Measurements from ENCODE around the gene IVD.

IVD gene

GRCh38 chr15:40372981-40373380 is 32.6 kb upstream of the IVD start:
- no peak for DNase-seq (ENCODE audit: low read depth in 2 of 3, low spot score in 1 of 3)

DNA sequence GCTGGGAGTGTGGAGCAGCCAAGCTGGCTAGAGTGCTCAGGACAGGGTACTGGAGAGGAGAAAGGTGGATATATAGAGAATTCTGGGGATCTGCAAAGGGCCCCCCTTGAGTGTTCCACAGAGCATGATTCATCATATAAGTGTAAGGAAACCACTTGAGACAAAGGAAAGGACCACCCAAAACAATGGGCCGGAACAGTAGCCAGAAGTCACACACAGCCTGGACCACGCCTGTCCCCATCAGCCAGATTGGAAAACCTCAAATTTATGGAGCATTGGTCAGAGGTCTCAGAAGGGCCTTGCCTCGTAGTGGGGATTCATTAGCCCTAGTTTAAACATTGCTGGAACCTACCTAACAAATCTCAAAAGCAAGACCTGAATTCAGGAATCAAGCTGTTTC is 28.0 kb upstream of the IVD start:
- DNase-seq (ENCODE audit: low read depth in 2 of 3, low spot score in 1 of 3): no peak

- no peak for DNase-seq (ENCODE audit: low read depth in 2 of 3, low spot score in 1 of 3)
These were observed 26.2 kb upstream of the IVD start for GRCh38 chr15:40379374-40379773.

- DNase-seq (ENCODE audit: low read depth in 2 of 3, low spot score in 1 of 3): no peak
These were observed 25.7 kb upstream of the IVD start for GRCh38 chr15:40379853-40380252.

DNA sequence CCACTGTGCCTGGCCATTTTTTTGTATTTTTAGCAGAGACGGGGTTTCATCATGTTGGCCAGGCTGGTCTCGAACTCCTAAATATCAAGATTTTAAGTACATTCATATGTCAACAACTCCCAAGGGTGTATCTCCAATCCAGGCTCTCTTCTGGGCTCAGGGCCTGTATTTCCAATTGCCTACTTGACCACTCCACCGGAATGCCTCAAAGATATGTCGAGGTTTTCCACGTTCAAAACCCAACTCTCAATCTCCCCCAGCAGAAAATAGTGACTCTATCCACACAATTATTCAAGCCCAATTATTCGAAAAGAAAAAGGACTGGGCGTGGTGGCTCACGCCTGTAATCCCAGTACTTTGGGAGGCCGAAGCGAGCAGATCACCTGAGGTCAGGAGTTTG is 25.0 kb upstream of the IVD start:
- no peak for DNase-seq (ENCODE audit: low read depth in 2 of 3, low spot score in 1 of 3)

GRCh38 chr15:40381818-40382529 is 23.6 kb upstream of the IVD start:
- no peak for DNase-seq (ENCODE audit: low read depth in 2 of 3, low spot score in 1 of 3)

DNA sequence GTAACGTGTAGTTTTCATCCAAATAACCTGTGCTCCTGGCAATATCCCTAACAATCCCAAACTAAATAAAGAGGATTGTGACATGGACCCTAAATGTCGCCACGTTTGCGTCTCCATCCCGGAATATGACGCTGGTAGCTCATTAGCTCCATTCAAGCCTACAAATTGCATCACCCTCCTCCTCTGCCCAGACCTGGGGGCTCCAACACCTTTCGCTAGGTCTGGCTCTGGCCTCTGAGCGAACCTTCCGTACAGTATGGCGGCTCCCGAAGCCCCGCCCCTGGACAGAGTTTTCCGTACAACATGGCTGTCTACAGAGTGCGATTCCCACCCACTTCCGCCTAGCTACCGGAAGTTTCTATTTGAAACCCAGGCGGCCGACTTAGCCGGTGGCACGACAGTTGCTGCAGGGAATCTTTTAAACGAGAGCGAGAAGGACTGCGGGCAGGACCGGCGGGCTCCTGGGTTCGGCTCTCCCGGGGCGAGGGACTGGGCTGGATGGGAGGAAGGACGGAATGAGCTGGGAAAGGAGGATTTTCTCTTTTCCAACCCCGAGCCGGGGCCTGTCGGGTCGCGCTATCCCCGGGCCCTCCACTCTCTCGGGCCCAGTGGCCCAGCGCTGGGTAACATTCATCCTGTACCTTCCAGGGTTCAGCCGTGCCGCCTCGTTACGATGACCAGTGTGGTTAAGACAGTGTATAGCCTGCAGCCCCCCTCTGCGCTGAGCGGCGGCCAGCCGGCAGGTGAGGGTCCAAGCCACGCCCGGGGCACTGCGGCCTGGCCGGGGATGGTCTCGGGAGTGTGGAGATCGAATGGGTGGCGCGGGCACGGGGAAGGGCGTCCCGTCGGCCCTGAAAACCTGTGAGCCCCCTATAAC is 22.8 kb upstream of the IVD start, which contains the start of gene KNSTRN:
KNSTRN (plus strand) TSS at position 142 of the 877 bp plus-strand sequence; CDS start at position 257, 115 bp downstream.
- peak; percentile 90 to 95 (median 91) for DNase-seq (ENCODE audit: low read depth in 2 of 3, low spot score in 1 of 3)

GRCh38 chr15:40386480-40386879 is 19.1 kb upstream of the IVD start:
- no peak for DNase-seq (ENCODE audit: low read depth in 2 of 3, low spot score in 1 of 3)

- DNase-seq (ENCODE audit: low read depth in 2 of 3, low spot score in 1 of 3): no peak
These were observed 16.4 kb upstream of the IVD start for GRCh38 chr15:40388941-40389823.

DNA sequence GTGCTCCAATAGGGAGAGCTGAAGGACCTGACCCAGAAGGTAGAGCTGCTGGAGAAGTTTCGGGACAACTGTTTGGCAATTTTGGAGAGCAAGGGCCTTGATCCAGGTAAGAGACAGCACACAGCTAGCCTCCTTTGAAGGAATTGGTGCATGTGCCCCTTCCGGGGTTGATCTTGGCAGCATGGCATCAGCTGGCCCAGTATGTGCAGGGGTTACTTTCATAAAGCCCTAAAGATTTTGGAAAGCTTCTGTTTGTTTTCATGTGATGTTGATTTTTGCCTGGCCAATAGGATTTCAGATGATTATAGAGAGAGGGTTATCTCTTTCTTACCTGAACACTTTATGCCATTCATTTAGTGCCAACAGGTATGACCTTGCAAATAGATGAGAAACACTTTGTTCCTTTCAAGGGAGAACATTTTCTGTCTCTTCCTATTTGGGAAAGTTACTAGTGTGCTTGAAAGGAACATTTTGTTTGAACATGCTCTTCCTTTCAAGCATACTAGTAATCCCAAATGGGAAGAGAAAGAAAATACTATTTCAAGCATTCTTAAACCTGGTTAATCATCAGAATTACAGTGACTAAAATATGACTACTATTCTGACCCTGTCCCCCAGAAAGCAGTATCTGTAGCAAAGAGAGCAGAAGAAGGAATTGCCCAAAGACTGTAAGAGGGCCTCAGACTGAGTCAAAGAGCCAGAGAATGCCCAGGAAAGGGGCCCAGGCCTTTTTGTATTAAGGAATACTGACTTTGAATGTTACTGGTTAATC is 15.6 kb upstream of the IVD start:
- DNase-seq (ENCODE audit: low read depth in 2 of 3, low spot score in 1 of 3): no peak

GRCh38 chr15:40392986-40393948 is 12.3 kb upstream of the IVD start:
- DNase-seq (ENCODE audit: low read depth in 2 of 3, low spot score in 1 of 3): no peak

DNA sequence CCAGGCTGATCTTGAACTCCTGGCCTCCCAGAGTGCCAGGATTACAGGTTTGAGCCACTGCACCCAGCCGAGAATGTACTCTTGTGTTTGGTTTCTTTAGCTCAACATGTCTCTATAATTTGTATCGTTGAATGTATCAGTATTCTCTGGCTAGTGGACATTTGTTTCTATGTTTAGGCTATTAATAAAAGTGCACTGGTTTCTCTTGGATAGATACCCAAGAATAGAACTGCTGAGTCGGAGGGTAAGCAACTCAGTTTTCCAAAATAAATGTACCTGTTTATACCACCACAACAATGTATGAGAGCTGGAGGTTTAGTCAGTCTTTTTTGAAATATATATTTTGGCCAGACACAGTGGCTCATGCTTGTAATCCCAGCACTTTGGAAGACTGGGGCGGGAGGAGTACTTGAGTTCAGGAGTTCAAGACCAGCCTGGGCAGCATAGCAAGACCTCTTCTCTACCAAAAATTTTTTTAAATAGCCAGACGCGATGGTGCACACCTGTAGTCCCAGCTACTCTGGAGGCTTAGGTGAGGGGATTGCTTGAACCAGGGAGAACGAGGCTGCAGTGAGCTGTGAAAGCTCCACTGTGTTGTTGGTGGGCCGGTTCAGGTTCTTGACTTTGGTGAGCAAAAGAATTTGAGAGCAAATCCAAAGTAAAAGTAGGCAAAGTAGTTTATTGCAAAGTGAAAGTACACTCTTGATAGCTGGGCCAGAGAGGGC is 7.7 kb upstream of the IVD start:
- DNase-seq (ENCODE audit: low read depth in 2 of 3, low spot score in 1 of 3): no peak

GRCh38 chr15:40398413-40398873 is 7.2 kb upstream of the IVD start:
- DNase-seq (ENCODE audit: low read depth in 2 of 3, low spot score in 1 of 3): no peak

DNA sequence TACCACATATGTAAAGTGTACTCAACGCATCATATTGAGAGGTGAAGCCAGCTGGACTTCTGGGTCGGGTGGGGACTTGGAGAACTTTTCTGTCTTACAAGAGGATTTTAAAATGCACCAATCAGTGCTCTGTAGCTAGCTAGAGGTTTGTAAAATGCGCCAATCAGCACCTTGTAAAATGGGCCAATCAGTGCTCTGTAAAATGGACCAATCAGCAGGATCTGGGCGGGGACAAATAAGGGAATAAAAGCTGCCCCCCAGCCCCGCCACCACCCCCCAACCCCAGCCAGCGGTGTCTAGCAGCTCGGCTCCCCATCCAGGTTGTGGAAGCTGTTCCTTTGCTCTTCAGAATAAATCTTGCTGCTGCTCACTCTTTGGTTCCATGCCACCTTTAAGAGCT is 6.2 kb upstream of the IVD start:
- DNase-seq (ENCODE audit: low read depth in 2 of 3, low spot score in 1 of 3): no peak

DNA sequence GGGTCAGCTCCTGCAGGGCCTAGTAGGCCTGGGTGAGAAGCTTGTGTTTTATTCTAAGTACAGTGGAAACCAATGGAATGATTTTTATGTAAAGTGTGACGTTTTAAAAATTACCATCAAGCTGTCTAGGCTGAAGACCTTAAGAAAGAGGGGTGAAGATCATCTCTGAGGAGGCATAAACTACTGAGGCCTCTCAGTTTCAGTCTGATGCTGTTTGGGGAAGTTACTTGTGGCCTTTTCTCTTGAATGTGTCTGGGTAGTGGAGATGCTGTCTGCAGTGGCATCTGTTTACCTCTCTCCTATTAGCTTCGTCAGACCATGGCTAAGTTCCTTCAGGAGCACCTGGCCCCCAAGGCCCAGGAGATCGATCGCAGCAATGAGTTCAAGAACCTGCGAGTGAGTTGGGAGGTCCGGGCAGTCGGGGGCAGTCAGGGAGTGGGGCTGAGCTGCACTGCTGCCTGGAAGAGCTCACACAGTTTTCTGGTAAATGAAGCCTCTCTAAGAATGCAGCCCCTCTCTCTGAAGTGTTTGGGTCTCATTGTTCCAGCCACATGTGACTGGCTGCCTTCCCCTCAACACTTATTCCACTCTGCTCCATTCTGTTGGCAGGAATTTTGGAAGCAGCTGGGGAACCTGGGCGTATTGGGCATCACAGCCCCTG is 1.9 kb downstream of the IVD start:
- no peak for DNase-seq (ENCODE audit: low read depth in 2 of 3, low spot score in 1 of 3)

DNA sequence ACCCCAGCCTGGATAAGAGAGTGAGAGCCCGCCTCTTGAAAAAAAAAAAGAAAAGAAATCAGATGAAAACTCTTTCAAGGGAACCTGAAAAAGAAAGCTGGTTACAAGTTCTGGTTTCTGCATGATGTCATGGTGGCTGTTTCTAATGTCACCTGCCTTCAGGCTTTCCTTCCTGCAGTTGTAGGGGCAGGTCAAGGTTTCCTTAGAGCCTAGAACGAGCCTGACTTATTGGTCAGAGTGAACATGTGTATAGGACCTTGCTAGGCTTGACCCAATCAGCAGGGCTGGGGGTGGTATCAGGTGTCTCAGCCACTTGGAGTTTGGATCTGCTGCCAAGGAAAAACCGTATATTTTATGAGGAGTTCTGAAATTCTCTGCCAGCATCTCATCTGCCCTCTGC is 3.8 kb downstream of the IVD start:
- DNase-seq (ENCODE audit: low read depth in 2 of 3, low spot score in 1 of 3): no peak

GRCh38 chr15:40410476-40410875 is 4.9 kb downstream of the IVD start:
- no peak for DNase-seq (ENCODE audit: low read depth in 2 of 3, low spot score in 1 of 3)

GRCh38 chr15:40412095-40412759 is 6.6 kb downstream of the IVD start:
- DNase-seq (ENCODE audit: low read depth in 2 of 3, low spot score in 1 of 3): no peak
